Mesenteric fat pad (tissue), 1 donor: Measurements from ENCODE around the gene SEMA3E. TPM values are rescaled to one million over a fixed set of nuclear protein-coding genes. Genes with fewer than 3 reads are reported as not detected.
"Not testable (repeated sequence)": the region's sequence is repeated elsewhere in the genome, so short reads cannot be mapped to it uniquely, and the experiment has no call there.

Source experiments
- DNase-seq: peaks from one replicate; pipeline ENCODE4 v3.0.0-alpha.2; 2020; ENCODE audit warnings: low spot score
- total RNA-seq: library from RNA; stranded (reverse); fragmentation: NEBNext Ultra II Directional; extraction: Animal tissue kit (Norgen Biotek cat#: 25700); gene quantifications from one replicate; pipeline ENCODE4 v1.2.1, GENCODE V29; 2021
- donor health status: DM: yes; HTN: yes; CAD: no.

SEMA3E gene
- total RNA-seq, 1 donor from 2014 or later = 3.2 TPM

GRCh38 chr7:83456413-83456812 lies 192.5 kb downstream of the SEMA3E start:
- DNase-seq = no peak

GRCh38 chr7:83455612-83456011 lies 193.3 kb downstream of the SEMA3E start:
- DNase-seq = no peak

- DNase-seq = no peak
Observed at GRCh38 chr7:83452256-83452655, 196.7 kb downstream of the SEMA3E start.

- DNase-seq = no peak
Observed at GRCh38 chr7:83451501-83452045, 197.4 kb downstream of the SEMA3E start.

GRCh38 chr7:83449781-83450180 lies 199.2 kb downstream of the SEMA3E start:
- no peak for DNase-seq

- no peak for DNase-seq
Observed at GRCh38 chr7:83447681-83448080, 201.3 kb downstream of the SEMA3E start.

- no peak for DNase-seq
Observed at GRCh38 chr7:83446102-83446669, 202.8 kb downstream of the SEMA3E start.

- no peak for DNase-seq
Observed at GRCh38 chr7:83442911-83443310, 206.0 kb downstream of the SEMA3E start.

- DNase-seq = no peak
Observed at GRCh38 chr7:83439026-83439425, 209.9 kb downstream of the SEMA3E start.

- not testable (repeated sequence) for DNase-seq
Observed at GRCh38 chr7:83430289-83430688, 218.7 kb downstream of the SEMA3E start.

GRCh38 chr7:83429493-83429892 lies 219.4 kb downstream of the SEMA3E start:
- DNase-seq = no peak

- no peak for DNase-seq
Observed at GRCh38 chr7:83427884-83428283, 221.1 kb downstream of the SEMA3E start.

- DNase-seq = no peak
Observed at GRCh38 chr7:83426325-83426724, 222.6 kb downstream of the SEMA3E start.

- no peak for DNase-seq
Observed at GRCh38 chr7:83419013-83419412, 229.9 kb downstream of the SEMA3E start.

GRCh38 chr7:83415840-83416239 lies 233.1 kb downstream of the SEMA3E start:
- no peak for DNase-seq

GRCh38 chr7:83414947-83415346 lies 234.0 kb downstream of the SEMA3E start:
- no peak for DNase-seq

GRCh38 chr7:83413831-83414230 lies 235.1 kb downstream of the SEMA3E start:
- no peak for DNase-seq

GRCh38 chr7:83413424-83413823 lies 235.5 kb downstream of the SEMA3E start:
- no peak for DNase-seq

GRCh38 chr7:83410989-83411591 lies 237.8 kb downstream of the SEMA3E start:
- DNase-seq = no peak

- no peak for DNase-seq
Observed at GRCh38 chr7:83394776-83395175, 254.2 kb downstream of the SEMA3E start.

GRCh38 chr7:83388436-83388835 lies 260.5 kb downstream of the SEMA3E start:
- DNase-seq = no peak

GRCh38 chr7:83366629-83367028 lies 282.3 kb downstream of the SEMA3E start:
- DNase-seq = no peak

GRCh38 chr7:83365746-83366145 lies 283.2 kb downstream of the SEMA3E start:
- no peak for DNase-seq
